OCI-LY3 (cell line): ENCODE measurements around the gene C1QTNF12.

Experiments used
- EZH2phosphoT487 ChIP-seq: fragments of 200-600 bp; shearing (Covaris generic); IDR thresholded peaks from 2 replicates; pipeline ENCODE4 v1.6.1; 2018; ENCODE audit warnings: antibody characterized with exemption, mixed run types, low read depth
- TF ChIP-seq, protein P1 (sequence below): fragments of 200-600, 300-600 bp; sonication (generic); IDR thresholded peaks from 2 replicates; pipeline ENCODE4 v1.5.1; 2014; ENCODE audit warnings: antibody characterized with exemption, low read length, low read depth

DNA sequence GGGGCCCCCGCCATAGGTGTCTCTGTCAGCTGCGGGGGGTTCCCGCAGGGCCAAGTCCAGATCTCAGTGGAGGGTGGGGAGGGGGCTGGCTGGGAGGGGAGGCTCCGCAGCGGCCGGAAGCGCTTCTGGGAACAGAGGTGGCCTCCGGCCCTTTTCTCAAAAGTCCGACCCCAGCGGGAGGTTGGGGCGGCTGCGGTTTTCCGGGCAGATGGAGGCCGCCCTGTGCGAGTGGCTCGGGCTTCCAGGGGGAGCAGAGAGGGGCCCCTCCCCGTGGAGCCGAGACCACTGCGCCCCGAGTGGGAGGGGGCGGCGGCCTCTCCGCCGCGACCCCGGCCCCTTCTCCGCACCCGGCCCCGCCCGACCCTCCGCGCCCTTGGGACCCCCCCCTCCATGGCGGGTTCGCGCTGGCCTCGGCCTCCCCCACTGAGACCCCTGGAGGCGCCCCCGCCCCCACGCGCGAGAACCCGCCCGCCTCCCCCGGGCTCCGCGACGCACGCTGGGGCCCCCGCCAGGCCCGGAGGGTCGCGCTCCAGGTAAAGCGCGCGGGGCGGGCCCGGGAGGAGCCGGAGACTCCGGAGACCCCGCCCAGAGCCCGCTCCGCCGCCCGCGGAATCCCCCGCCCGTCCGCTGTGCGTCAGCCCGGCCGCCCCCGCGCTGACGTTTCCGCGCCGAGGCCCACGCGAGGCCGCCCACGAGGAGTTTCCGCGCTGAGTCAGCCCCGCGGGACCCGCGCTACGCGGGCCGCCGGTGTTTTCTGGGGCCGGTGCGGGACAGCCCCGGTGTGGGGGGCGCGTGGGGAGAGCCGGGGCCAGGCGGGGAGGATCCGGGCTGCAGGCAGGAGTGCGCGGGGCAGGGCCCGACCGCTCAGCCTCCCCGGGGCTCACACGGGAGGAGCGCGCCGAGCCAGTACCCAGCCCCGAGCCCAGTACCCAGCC lies 45.4 kb downstream of the C1QTNF12 start:
- no peak for TF ChIP-seq EZH2phosphoT487
- TF ChIP-seq, protein P1, sequence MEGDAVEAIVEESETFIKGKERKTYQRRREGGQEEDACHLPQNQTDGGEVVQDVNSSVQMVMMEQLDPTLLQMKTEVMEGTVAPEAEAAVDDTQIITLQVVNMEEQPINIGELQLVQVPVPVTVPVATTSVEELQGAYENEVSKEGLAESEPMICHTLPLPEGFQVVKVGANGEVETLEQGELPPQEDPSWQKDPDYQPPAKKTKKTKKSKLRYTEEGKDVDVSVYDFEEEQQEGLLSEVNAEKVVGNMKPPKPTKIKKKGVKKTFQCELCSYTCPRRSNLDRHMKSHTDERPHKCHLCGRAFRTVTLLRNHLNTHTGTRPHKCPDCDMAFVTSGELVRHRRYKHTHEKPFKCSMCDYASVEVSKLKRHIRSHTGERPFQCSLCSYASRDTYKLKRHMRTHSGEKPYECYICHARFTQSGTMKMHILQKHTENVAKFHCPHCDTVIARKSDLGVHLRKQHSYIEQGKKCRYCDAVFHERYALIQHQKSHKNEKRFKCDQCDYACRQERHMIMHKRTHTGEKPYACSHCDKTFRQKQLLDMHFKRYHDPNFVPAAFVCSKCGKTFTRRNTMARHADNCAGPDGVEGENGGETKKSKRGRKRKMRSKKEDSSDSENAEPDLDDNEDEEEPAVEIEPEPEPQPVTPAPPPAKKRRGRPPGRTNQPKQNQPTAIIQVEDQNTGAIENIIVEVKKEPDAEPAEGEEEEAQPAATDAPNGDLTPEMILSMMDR = no peak
